BJ (cell line): ENCODE data around the gene LPCAT1. TPM values are rescaled to one million over a fixed set of nuclear protein-coding genes. Genes with fewer than 3 reads are reported as not detected.

Experiments
- CTCF ChIA-PET: fragments of 350-600 bp; formaldehyde crosslinking; extraction: SDS; loops from one replicate; lab custom pipeline; 2021; ENCODE audit warnings: antibody characterized with exemption, inconsistent platforms; lab: Yijun Ruan, JAX
- POLR2A ChIA-PET: fragments of 300-600 bp; sonication (Branson Sonifier 250); formaldehyde crosslinking; extraction: SDS; loops from one replicate; lab custom pipeline; 2021; ENCODE audit warnings: antibody characterized with exemption; lab: Charles Lee
- DNase-seq: peaks from one replicate; pipeline ENCODE4 v3.0.0-alpha.2; 2011; ENCODE audit warnings: low read depth
- H3K27me3 ChIP-seq: 2 replicates; pipeline ENCODE4 v1.6.0; 2011; ENCODE audit warnings: low read length; ENCODE audit not compliant: control insufficient read depth, insufficient read depth
- H3K36me3 ChIP-seq: 2 replicates; pipeline ENCODE4 v1.5.1; 2011; ENCODE audit warnings: low read length; ENCODE audit not compliant: control insufficient read depth, insufficient read depth
- H3K4me3 ChIP-seq: 2 replicates; pipeline ENCODE4 v1.5.1; 2011; ENCODE audit warnings: low read depth, mild to moderate bottlenecking, control low read depth, low read length
- CTCF ChIP-seq: IDR thresholded peaks from 2 replicates; pipeline ENCODE4 v1.5.1; 2011; ENCODE audit warnings: low read depth, mild to moderate bottlenecking, control low read depth, inconsistent platforms, low read length, moderate library complexity; ENCODE audit not compliant: insufficient read depth
- polyA plus RNA-seq: library from polyadenylated mRNA; depleted of rRNA; stranded (reverse); fragments of >200 nt; gene quantifications from 2 replicates; pipeline ENCODE4 v1.2.3, GENCODE V29; 2011

The LPCAT1 gene
- polyA plus RNA-seq, 1 experiment = 14.3 TPM

GRCh38 chr5:1557114-1557873 lies 33.5 kb upstream of the LPCAT1 start:
- CTCF ChIA-PET = interaction anchor here (0.6 to 1.1 kb wide), 3 partner anchors 9 to 235 kb away, joined by 3 read pairs; no protein-coding TSS in a partner anchor
- DNase-seq = no peak
- no peaks in the 10 kb centered on the region for H3K36me3 ChIP-seq
- peaks cover 9% of the 10 kb centered on the region for H3K27me3 ChIP-seq
- no peak for TF ChIP-seq CTCF
- POLR2A ChIA-PET = no interaction called here
- H3K4me3 ChIP-seq = no peak overlapping the region

GRCh38 chr5:1555808-1556731 lies 32.3 kb upstream of the LPCAT1 start:
- peaks cover 12% of the 10 kb centered on the region for H3K27me3 ChIP-seq
- POLR2A ChIA-PET = no interaction called here

GRCh38 chr5:1555011-1555807 lies 31.4 kb upstream of the LPCAT1 start:
- DNase-seq = no peak
- ChIA-PET POLR2A (interaction anchor here (0.6 kb wide), 1 partner anchor 45 kb away, joined by 3 read pairs; no protein-coding TSS in a partner anchor), CTCF (interaction anchor here (1.0 kb wide), 1 partner anchor 8 kb away, joined by 3 read pairs; no protein-coding TSS in a partner anchor)
- no peaks in the 10 kb centered on the region for H3K36me3 ChIP-seq
- no peak for TF ChIP-seq CTCF
- H3K27me3 ChIP-seq = peaks cover 12% of the 10 kb centered on the region
- H3K4me3 ChIP-seq = no peak overlapping the region

More at GRCh38 chr5:1555808-1556731, 32.3 kb upstream of the LPCAT1 start:
- no peak for DNase-seq
- CTCF ChIA-PET = interaction anchor here (1.0 kb wide), 1 partner anchor 9 kb away, joined by 3 read pairs; no protein-coding TSS in a partner anchor
- TF ChIP-seq CTCF = no peak
- H3K36me3 ChIP-seq = no peaks in the 10 kb centered on the region
- no peak overlapping the region for H3K4me3 ChIP-seq

GRCh38 chr5:1554410-1554967 lies 30.7 kb upstream of the LPCAT1 start:
- no peak for TF ChIP-seq CTCF
- CTCF ChIA-PET = no interaction called here
- Histone ChIP-seq H3K27me3 (peaks cover 10% of the 10 kb centered on the region), H3K4me3 (no peak overlapping the region), H3K36me3 (no peaks in the 10 kb centered on the region)
- POLR2A ChIA-PET = interaction anchor here (0.6 kb wide), 1 partner anchor 46 kb away, joined by 3 read pairs; no protein-coding TSS in a partner anchor
- no peak for DNase-seq
